ENCODE data around the gene DENND1B.

DNA sequence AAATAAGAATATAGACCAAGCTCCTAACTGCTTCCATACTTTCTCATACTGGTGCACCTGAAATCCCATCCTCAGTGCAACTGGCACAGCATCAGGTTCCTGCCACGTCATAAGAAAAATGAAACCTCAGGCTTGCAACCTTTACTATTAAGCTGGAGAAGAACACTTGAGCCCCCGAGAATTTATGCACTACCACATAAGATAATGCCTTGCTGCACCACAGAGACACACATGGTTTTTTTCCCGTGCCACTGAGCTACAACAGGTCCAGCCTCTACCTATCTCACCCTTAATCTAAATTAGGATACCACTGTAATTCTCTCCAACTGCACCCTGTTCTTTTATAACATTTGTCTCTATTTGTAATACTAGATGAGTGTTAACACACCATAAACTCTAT lies 174.5 kb downstream of the DENND1B start:
- TF ChIP-seq RCOR1 (IDR thresholded peaks at IDR 0.05; ENCODE audit: low read depth, low read length) (no peak), ZC3H11A (IDR thresholded peaks at IDR 0.05) (no peak), MAZ (IDR thresholded peaks at IDR 0.05; ENCODE audit: borderline replicate concordance, low read depth, low read length) (no peak)

Measured in A549 (cell line).